GM19463 (cell line): Measurements from ENCODE around the gene MAMDC2.
"Not testable (repeated sequence)": the region's sequence is repeated elsewhere in the genome, so short reads cannot be mapped to it uniquely, and the experiment has no call there.

ENCODE experiments used
- ATAC-seq: cut with Tn5 transposase; IDR thresholded peaks from one replicate; pipeline ENCODE4 v1.9.1; 2021; ENCODE audit warnings: mild to moderate bottlenecking, moderate library complexity; ENCODE audit not compliant: unreplicated experiment

The MAMDC2 gene

GRCh38 chr9:70170151-70170790 is 126.6 kb downstream of the MAMDC2 start:
- no peak for ATAC-seq

GRCh38 chr9:70172532-70172931 is 128.9 kb downstream of the MAMDC2 start:
- ATAC-seq: no peak

GRCh38 chr9:70177121-70177520 is 133.5 kb downstream of the MAMDC2 start:
- ATAC-seq: no peak

- ATAC-seq: no peak
Measured at GRCh38 chr9:70192707-70193106, 149.1 kb downstream of the MAMDC2 start.

- ATAC-seq: no peak
Measured at GRCh38 chr9:70195456-70195855, 151.8 kb downstream of the MAMDC2 start.

DNA sequence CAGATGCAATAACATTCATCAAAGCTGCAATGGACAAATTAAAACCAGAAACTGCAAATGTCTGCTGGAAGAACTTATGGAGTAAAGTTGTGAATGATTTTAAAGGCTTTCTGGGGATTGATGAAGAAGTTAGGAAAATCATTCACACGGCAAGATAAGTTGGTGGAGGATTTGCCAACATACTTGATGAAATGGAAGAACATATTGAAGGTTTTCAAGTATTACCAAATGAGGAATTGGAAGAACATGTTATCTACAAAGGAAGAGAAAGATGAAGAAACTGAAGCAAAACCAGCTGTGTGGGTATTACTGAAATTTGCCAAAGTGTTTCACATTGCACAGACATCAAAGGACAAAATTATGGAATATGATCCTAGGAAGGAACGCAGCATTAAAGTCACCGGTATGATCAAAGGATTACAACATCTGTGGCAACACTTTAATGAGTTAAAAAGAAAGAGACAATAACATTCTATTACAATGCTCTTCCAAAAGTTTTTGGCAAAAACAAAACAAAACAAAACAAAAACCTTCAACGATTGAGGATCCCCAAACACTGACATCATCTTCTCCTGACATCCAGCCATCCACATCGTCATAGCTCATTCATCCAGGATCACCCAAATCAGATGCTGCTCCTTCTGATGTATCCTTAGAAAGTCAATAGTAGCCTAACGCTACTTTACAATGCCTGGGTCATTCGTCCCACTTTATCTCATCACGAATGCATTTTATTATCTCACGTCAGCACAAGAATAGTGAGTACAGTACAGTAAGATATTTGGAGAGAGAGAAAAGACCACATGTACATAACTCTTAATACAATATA is 153.8 kb downstream of the MAMDC2 start:
- ATAC-seq: no peak

GRCh38 chr9:70204743-70205142 is 161.1 kb downstream of the MAMDC2 start:
- ATAC-seq: not testable (repeated sequence)

- ATAC-seq: no peak
Measured at GRCh38 chr9:70205366-70206020, 161.8 kb downstream of the MAMDC2 start.

- ATAC-seq: no peak
Measured at GRCh38 chr9:70217029-70217428, 173.4 kb downstream of the MAMDC2 start.

GRCh38 chr9:70218767-70219166 is 175.1 kb downstream of the MAMDC2 start:
- no peak for ATAC-seq

GRCh38 chr9:70220216-70220615 is 176.6 kb downstream of the MAMDC2 start:
- no peak for ATAC-seq

GRCh38 chr9:70222354-70222753 is 178.7 kb downstream of the MAMDC2 start:
- no peak for ATAC-seq

- ATAC-seq: no peak
Measured at GRCh38 chr9:70228118-70228517, 184.5 kb downstream of the MAMDC2 start.

- ATAC-seq: no peak
Measured at GRCh38 chr9:70228611-70229010, 185.0 kb downstream of the MAMDC2 start.

- ATAC-seq: no peak
Measured at GRCh38 chr9:70229026-70229425, 185.4 kb downstream of the MAMDC2 start.

DNA sequence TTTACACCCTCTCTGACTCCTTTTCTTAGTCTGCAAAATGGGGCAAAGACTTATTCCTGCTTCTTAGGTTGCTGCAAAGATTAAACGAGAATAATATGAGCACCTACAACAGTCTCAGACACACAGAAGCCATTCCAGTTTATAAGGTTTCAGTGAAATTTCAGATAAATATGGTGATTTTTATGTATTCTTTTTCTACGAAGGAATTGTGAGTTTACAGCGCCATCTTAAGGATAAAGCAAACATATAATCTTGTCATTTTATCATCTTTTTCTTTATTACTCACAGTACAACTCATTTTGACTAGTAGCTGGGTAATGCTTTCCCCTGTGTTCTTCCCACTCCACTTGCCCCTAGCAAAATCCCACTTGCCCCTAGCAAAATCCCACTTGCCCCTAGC is 185.9 kb downstream of the MAMDC2 start:
- ATAC-seq: no peak

DNA sequence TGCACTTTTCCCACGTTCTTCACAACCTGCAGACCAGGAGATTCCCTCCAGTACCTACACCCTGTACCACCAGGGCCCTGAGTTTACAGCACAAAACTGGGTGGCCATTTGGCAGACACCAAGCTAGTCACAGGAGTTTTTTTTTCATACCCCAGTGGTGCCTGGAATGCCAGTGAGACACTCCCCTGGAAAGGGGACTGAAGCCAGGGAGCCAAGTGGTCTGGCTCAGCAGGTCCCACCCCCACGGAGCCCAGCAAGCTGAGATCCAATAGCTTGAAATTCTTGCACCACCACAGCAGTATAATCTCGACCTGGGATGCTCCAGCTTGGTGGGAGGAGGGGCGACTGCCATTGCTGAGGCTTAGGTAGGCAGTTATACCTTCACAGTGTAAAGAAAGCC is 188.8 kb downstream of the MAMDC2 start:
- ATAC-seq: no peak

DNA sequence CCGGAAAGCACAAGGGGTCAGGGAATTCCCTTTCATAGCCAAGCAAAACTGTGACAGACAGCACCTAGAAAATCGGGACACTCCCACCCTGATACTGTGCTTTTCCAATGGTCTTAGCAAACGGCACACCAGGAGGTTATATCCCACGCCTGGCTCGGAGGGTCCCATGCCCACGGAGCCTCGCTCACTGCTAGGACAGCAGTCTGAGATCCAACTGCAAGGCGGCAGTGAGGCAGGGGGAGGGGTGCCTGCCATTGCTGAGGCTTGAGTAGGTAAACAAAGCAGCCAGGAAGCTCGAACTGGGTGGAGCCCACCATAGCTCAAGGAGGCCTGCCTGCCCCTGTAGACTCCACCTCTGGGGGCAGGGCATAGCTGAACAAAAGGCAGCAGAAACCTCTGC is 190.6 kb downstream of the MAMDC2 start:
- ATAC-seq: not testable (repeated sequence)

GRCh38 chr9:70245952-70246351 is 202.3 kb downstream of the MAMDC2 start:
- not testable (repeated sequence) for ATAC-seq

- no peak for ATAC-seq
Measured at GRCh38 chr9:70250221-70250620, 206.6 kb downstream of the MAMDC2 start.

GRCh38 chr9:70255486-70255885 is 211.8 kb downstream of the MAMDC2 start:
- ATAC-seq: no peak

DNA sequence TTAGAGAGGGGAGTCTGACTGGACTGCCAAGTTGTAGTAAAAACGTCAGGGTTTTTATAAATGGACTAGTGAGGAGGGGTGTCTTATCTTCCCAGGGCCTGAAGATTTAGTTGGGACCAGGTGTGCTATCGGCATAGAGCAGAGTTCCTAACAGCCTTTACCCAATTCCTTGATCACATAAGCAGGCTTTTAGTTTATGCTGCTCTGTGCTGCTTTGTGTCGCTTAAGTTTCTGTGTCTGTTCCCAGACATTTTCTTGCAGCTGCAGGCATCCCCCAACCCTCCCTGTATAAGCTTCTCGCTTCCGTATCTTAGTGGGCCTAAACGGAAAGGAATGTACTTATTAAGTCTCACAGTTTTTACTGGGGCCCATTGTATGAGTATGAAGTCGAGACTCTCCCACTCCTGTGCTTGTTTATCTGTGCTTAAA is 212.5 kb downstream of the MAMDC2 start:
- no peak for ATAC-seq
